IPS-18a (cell line): ENCODE results near the gene GNPAT.

Experiments
- H3K27ac ChIP-seq: one replicate; pipeline ENCODE4 v1.5.1; 2013; ENCODE audit warnings: low read length
- H3K27me3 ChIP-seq: one replicate; pipeline ENCODE4 v1.6.1; 2013; ENCODE audit warnings: mild to moderate bottlenecking, low read length; ENCODE audit not compliant: control insufficient read depth, insufficient read depth
- H3K36me3 ChIP-seq: one replicate; pipeline ENCODE4 v1.6.1; 2013; ENCODE audit warnings: low read depth, low read length; ENCODE audit not compliant: control insufficient read depth
- H3K4me1 ChIP-seq: one replicate; pipeline ENCODE4 v1.6.1; 2013; ENCODE audit warnings: low read depth, low read length; ENCODE audit not compliant: control insufficient read depth
- H3K4me3 ChIP-seq: one replicate; pipeline ENCODE4 v1.5.1; 2013; ENCODE audit warnings: low read length
- H3K9ac ChIP-seq: one replicate; pipeline ENCODE4 v1.6.1; 2013; ENCODE audit warnings: mild to moderate bottlenecking, low read length, moderate library complexity
- H3K9me3 ChIP-seq: one replicate; pipeline ENCODE4 v1.6.1; 2013; ENCODE audit warnings: low read depth, low read length; ENCODE audit not compliant: control insufficient read depth

Gene GNPAT

DNA sequence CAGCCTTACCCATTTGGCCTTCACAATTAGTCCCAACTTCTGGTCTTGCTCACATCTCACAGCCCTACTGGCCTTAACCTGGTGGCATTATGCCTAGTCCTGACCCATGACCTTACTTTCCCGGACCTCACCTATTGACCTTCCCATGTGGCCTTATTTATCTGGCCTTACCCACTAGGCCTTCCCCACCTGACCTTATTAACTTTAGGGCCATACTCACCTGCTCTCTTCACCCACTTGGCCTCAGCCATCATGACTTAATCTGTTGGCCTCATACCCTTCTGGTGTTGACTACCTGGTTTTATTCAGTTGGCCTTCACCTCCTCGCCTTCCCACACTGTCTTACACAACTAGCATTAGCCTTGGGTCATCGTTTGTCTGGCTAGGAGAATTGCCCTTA lies 61.0 kb downstream of the GNPAT start:
- Histone ChIP-seq H3K36me3 (no peaks in the 10 kb centered on the region), H3K27ac (no peak overlapping the region), H3K4me3 (no peak overlapping the region), H3K9ac (no peak overlapping the region), H3K4me1 (no peaks in the 10 kb centered on the region), H3K27me3 (no peaks in the 10 kb centered on the region), H3K9me3 (no peaks in the 10 kb centered on the region)

DNA sequence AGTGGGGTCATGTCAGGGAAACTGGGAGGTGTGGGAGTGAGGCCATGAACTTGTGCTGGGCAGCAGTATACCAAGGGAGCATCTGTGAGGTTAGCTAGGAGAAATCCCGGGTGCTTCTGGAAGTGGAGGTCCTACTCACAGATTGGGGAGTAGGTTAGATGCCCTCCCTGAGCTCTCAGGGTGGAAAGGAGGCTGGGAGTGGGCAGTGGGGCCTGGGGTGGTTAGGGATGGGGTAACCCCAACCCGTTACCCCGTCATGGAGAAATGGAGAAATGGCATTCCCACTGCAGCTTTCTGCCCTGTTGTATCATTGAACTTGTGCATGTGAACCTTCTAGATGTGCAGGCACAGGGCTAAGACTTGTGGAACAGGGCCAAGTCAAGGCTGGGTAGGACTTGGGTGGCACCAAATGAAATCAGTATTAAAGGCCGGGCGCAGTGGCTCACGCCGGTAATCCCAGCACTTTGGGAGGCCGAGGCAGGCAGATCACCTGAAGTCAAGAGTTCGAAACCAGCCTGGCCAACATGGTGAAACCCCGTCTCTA lies 69.5 kb downstream of the GNPAT start:
- Histone ChIP-seq H3K9me3 (no peaks in the 10 kb centered on the region), H3K4me1 (no peaks in the 10 kb centered on the region), H3K27me3 (no peaks in the 10 kb centered on the region), H3K27ac (no peak overlapping the region), H3K36me3 (no peaks in the 10 kb centered on the region), H3K9ac (no peak overlapping the region), H3K4me3 (no peak overlapping the region)

DNA sequence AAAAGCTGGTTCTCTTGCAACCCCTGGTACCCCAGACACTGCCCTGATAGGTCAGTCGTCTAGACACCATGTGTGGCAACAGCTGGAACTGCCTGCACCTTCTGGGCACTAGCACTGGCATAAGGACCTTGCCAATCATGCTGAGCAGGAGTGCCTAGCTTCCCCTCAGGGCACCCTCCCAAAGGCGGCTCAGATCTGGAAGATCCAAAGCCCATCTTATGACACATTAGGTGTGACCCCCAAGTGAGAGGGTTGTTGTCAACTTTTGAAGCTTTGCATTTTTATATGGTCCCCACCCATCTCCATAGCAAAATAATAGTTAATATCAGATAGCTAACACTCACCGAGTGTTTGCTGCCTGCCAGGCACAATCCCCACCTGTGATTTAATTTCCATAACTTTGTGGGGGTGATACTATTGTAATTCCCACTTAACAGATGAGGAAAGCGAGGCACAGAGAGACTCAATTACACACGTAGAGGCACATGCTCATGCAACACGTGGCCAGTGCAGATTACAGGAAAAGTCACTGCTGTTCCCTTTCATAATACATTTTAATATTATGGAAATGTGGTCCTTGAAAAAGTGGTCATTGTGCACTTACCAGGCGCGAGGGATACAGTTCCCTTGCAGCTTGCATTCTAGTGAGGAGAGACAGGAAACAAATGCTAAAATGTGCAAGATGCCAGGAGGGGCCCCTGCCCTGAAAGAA lies 70.9 kb downstream of the GNPAT start:
- Histone ChIP-seq H3K4me1 (no peaks in the 10 kb centered on the region), H3K27me3 (no peaks in the 10 kb centered on the region), H3K9ac (no peak overlapping the region), H3K9me3 (no peaks in the 10 kb centered on the region), H3K4me3 (no peak overlapping the region), H3K36me3 (no peaks in the 10 kb centered on the region), H3K27ac (no peak overlapping the region)

DNA sequence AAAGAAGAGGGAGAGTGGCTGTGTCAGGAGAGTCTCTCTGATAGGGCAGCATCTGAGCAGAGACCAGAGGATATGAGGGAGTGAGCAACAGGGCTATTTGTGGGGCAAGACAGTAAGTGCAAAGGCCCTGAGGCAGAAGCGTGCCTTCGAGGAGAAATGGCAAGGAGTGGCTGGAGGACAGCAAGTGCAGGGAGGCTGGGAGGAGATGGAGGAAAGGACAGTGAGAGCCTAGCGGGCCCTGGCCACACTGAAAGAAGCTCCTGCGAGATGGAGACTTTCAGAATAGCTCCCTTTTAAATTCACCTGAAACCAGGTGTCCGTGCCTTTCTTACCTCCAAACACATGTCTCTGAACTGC lies 71.4 kb downstream of the GNPAT start:
- H3K9ac ChIP-seq: no peak overlapping the region
- H3K4me3 ChIP-seq: no peak overlapping the region
- H3K36me3 ChIP-seq: no peaks in the 10 kb centered on the region
- no peaks in the 10 kb centered on the region for H3K27me3 ChIP-seq
- no peaks in the 10 kb centered on the region for H3K9me3 ChIP-seq
- no peak overlapping the region for H3K27ac ChIP-seq
- no peaks in the 10 kb centered on the region for H3K4me1 ChIP-seq

DNA sequence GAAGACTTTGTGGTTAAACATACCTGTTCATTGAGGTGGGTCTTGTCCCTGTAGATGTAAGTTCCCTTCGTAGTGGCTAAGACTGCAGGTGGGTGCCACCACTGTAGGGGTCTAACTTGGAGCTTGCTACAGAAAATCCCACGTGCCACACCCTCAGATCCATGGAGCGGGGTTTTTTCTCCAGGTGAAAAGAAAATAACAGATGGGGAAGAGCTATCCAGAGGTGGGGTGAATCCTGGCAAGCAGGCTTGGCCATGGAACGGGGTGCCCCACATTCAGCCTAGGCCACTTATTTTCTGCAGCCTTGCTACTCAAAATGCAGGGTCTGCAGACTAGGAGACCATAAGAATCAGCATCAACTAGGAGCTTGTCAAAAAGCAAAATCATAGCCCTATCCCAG lies 72.6 kb downstream of the GNPAT start:
- Histone ChIP-seq H3K4me1 (no peaks in the 10 kb centered on the region), H3K36me3 (no peaks in the 10 kb centered on the region), H3K9me3 (no peaks in the 10 kb centered on the region), H3K9ac (no peak overlapping the region), H3K27me3 (no peaks in the 10 kb centered on the region), H3K27ac (no peak overlapping the region), H3K4me3 (no peak overlapping the region)

DNA sequence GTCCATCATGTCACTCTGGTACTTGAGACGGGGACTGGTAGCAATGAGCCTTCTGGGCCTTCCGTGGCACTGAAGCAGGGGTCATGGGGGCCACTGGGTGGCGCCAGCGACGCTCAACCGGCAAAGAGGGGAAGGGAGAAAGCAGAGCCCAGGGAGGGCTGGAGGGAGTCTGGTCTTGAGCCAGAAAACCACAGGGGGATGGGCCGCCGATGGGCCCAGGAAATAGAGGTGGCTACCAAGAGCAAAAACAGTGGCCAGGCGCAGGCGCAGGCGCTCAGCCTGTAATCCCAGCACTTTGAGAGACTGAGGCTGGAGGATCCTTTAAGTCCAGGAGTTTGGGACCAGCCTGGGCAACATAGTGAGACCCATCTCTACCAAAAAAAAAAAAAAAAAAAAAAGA lies 74.9 kb downstream of the GNPAT start:
- Histone ChIP-seq H3K4me1 (no peaks in the 10 kb centered on the region), H3K27me3 (no peaks in the 10 kb centered on the region), H3K9ac (no peak overlapping the region), H3K9me3 (no peaks in the 10 kb centered on the region), H3K27ac (no peak overlapping the region), H3K36me3 (no peaks in the 10 kb centered on the region), H3K4me3 (no peak overlapping the region)

DNA sequence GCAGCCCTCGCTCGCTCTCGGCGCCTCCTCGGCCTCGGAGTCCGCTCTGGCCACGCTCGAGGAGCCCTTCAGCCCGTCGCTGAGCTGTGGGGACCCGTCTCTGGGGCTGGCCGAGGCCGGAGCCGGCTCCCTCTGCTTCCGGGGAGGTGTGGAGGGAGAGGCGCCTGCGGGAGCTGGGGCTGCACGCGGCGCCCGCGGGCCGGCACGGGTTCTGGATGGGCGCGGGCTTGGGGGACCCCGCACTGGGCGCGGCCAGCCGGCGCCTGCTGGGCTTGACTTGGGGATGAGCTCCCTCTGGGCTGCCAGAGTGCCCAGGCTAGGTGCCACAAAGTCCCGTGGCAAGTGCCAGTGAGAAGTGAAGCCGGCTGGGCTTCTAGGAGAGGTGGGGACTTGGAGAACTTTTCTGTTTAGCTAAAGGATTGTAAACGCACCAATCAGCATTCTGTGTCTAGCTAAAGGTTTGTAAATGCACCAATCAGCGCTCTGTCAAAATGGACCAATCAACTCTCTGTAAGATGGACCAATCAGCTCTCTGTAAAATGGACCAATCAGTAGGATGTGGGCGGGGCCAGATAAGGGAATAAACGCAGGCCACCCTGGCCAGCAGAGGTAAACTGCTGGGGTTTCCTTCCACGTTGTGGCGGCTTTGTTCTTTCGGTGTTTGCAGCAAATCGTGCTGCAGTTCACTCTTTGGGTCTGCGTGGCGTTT lies 76.4 kb downstream of the GNPAT start:
- Histone ChIP-seq H3K27me3 (no peaks in the 10 kb centered on the region), H3K4me3 (no peak overlapping the region), H3K9me3 (no peaks in the 10 kb centered on the region), H3K4me1 (no peaks in the 10 kb centered on the region), H3K27ac (no peak overlapping the region), H3K36me3 (no peaks in the 10 kb centered on the region), H3K9ac (no peak overlapping the region)

DNA sequence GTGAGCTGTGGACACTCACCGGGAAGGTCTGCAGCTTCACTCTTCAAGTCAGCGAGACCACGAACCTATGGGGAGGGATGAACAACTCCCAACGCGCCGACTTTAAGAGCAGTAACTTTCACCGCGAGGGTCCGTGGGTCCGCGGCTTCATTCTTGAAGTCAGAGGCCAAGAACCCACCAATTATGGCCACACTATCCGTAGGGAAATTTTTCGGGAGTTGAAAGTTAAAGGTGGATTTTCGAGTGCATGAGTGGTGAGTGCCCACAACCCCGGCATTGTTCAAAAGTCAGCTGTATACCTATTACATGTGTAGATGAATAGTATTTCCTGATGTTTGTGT lies 77.0 kb downstream of the GNPAT start:
- Histone ChIP-seq H3K4me1 (no peaks in the 10 kb centered on the region), H3K36me3 (no peaks in the 10 kb centered on the region), H3K9ac (no peak overlapping the region), H3K9me3 (no peaks in the 10 kb centered on the region), H3K27ac (no peak overlapping the region), H3K4me3 (no peak overlapping the region), H3K27me3 (no peaks in the 10 kb centered on the region)

DNA sequence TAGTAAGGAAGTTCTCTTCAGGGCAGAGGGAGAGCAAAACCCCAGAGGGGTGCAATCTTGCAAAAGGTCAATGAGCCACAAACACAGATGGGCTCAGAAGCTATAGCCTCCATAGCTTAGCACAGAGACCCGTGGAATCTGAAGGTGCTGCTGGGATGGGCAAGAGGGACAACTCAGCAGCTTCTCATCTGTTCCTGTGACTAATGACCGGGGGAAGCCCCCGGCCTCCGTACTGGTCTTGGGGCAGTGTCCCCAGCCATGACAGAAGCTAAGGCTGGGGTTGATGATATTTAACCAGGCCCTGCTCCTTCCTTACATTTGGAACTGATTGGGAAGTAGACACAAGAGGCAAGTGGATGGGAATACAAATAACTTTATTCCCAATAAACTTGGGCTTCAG lies 77.6 kb downstream of the GNPAT start:
- Histone ChIP-seq H3K9ac (no peak overlapping the region), H3K27ac (no peak overlapping the region), H3K36me3 (no peaks in the 10 kb centered on the region), H3K4me3 (no peak overlapping the region), H3K9me3 (no peaks in the 10 kb centered on the region), H3K27me3 (no peaks in the 10 kb centered on the region), H3K4me1 (no peaks in the 10 kb centered on the region)

DNA sequence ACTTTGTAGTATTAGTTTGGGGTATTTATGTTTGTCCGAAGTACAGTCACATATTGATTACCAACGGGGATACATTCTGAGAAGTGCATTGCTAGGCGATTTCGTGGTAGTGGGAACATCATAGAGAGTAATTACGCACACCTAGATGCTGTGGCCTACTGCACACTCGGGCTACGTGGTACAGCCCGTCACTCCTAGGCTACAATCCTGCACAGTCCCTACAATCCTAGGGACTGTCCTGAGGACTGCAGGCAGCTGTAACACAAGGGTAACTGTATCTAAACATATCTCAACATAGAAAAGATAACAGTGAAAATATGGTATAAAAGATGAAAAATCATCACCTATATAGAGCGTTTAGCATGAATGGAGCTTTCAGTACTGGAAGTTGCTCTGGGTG lies 78.1 kb downstream of the GNPAT start:
- H3K36me3 ChIP-seq: no peaks in the 10 kb centered on the region
- no peak overlapping the region for H3K4me3 ChIP-seq
- H3K27me3 ChIP-seq: no peaks in the 10 kb centered on the region
- no peaks in the 10 kb centered on the region for H3K9me3 ChIP-seq
- H3K27ac ChIP-seq: no peak overlapping the region
- H3K9ac ChIP-seq: no peak overlapping the region
- no peaks in the 10 kb centered on the region for H3K4me1 ChIP-seq

DNA sequence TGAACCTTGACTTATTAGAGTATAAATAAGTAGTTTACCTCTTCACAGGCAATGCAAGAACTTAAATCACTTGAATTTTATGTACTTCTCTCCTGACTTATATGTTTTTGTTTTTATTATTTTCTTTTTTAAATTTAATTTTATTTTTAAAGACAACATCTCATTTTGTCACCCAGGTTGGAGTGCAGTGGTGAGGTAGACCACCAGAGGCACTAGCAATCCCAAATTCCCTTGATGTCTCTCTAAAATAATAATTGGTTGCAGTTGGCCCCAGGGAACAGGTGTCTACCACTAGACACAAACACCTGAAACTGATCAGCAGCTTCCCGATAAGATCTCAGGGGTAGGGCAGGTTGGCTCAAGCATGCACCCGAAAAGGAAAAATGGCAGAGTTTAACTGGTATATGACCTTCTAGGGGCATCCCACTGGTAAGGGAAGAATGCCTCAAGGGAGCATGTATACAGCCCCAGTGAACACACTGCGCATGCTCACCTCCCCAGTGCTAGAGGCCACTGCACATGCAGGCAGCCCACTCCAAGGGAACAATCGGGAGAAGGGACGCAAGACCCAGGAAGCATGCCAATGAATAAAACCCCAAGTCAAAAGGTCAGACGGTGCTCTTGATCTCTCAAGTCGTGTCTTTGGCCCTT lies 82.0 kb downstream of the GNPAT start:
- Histone ChIP-seq H3K9me3 (no peaks in the 10 kb centered on the region), H3K27me3 (no peaks in the 10 kb centered on the region), H3K36me3 (no peaks in the 10 kb centered on the region), H3K9ac (no peak overlapping the region), H3K4me1 (no peaks in the 10 kb centered on the region), H3K4me3 (no peak overlapping the region), H3K27ac (no peak overlapping the region)

DNA sequence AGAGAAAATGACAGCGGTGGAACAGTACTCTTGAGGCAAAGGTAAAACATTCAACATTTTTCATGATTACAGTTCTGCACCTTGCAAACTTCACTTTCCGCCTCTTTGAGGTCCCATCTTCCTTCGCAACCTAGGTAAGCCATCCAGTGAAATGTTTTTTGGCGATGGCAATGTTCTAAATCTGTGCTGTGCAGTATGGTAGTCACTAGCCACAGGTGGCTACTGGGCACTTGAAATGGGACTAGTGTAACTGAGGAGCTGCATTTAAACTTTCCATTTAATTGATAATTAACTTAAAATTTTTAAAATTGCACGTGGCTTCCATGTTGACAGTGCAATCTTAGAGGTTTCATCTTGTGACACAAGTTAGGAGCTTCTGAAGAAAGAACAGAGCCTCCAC lies 83.6 kb downstream of the GNPAT start:
- Histone ChIP-seq H3K4me3 (no peak overlapping the region), H3K27ac (no peak overlapping the region), H3K27me3 (no peaks in the 10 kb centered on the region), H3K36me3 (no peaks in the 10 kb centered on the region), H3K9me3 (no peaks in the 10 kb centered on the region), H3K9ac (no peak overlapping the region), H3K4me1 (no peaks in the 10 kb centered on the region)
